ENCODE data around the gene WDFY3. TPM values are rescaled to one million over a fixed set of nuclear protein-coding genes. Genes with fewer than 3 reads are reported as not detected.
A peak's percentile ranks its signal among the peaks of the same experiment; 100 is the strongest.

WDFY3 gene, protein sequence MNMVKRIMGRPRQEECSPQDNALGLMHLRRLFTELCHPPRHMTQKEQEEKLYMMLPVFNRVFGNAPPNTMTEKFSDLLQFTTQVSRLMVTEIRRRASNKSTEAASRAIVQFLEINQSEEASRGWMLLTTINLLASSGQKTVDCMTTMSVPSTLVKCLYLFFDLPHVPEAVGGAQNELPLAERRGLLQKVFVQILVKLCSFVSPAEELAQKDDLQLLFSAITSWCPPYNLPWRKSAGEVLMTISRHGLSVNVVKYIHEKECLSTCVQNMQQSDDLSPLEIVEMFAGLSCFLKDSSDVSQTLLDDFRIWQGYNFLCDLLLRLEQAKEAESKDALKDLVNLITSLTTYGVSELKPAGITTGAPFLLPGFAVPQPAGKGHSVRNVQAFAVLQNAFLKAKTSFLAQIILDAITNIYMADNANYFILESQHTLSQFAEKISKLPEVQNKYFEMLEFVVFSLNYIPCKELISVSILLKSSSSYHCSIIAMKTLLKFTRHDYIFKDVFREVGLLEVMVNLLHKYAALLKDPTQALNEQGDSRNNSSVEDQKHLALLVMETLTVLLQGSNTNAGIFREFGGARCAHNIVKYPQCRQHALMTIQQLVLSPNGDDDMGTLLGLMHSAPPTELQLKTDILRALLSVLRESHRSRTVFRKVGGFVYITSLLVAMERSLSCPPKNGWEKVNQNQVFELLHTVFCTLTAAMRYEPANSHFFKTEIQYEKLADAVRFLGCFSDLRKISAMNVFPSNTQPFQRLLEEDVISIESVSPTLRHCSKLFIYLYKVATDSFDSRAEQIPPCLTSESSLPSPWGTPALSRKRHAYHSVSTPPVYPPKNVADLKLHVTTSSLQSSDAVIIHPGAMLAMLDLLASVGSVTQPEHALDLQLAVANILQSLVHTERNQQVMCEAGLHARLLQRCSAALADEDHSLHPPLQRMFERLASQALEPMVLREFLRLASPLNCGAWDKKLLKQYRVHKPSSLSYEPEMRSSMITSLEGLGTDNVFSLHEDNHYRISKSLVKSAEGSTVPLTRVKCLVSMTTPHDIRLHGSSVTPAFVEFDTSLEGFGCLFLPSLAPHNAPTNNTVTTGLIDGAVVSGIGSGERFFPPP (N-terminal part only)
- total RNA-seq (100 to 1,000 TPM in 5 of 9 donors, 10 to 100 TPM in 4; 70.2 to 284 (median 103) TPM), polyA plus RNA-seq (10 to 100 TPM in 2 of 3 donors, 1 to 10 TPM in 1; 9.5 to 28.4 (median 10.7) TPM)
- long read RNA-seq, donor 1, result 0 reads
- long read RNA-seq, donor 2, result 0 reads
- long read RNA-seq, donor 3, result 0 reads
- long read RNA-seq, donor 4, result 0 reads
- long read RNA-seq, donor 5, partial matches to known transcripts, result 9 of 14 reads
- long read RNA-seq, donor 5, other reads (novel, unspliced or antisense), result 5 of 14 reads
- long read RNA-seq, donor 6, partial matches to known transcripts, result 3 of 4 reads
- long read RNA-seq, donor 6, other reads (novel, unspliced or antisense), result 1 of 4 reads
- long read RNA-seq, donor 7, result 0 reads
- long read RNA-seq, donor 8, partial matches to known transcripts, result 0 of 2 reads
- long read RNA-seq, donor 8, other reads (novel, unspliced or antisense), result 0 of 2 reads
- long read RNA-seq, donor 9, result 0 reads
- long read RNA-seq, donor 10, result 0 reads

DNA sequence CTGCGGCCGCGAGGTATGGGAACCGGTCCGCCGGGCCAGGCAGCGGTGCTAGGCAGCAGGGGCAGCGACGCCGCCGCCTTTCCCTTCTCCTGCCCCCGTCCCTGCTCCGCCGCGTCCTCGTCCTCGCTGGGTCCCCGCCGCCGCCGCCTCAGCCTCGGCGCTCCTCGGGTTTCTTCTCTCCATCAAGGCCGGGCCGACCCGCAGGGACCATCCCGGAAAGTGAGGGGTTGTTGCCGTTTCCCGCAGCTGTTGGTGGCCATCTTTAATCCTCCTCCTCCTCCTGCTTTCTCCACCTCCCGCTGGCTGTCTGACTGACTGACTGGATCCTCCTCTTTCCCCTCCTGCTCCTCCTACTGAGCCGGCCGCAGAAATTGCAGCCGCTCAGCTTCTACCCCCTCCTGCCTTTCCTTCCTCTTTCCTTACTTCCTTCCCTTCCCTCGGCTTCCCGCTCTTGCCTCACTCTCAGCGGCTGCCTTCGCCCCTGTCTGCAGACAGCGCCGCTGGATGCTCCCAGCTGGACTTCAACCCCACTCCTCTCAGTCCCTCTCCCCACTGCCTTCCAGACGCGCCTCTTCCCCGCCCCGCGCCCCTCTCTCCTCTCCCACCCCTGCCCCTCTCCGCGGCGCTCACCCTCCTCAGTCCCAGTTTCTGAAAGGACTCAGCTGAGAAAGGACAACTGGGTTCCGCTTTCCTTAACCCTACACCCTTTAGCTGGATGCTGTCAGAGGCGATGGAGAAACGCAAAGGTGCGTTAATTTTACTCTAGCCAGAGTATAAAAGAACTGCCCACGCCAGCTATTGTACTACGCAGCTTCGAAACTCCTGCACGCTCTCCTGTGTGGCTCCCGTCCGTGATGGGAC, at the start of gene WDFY3:
WDFY3 (minus strand) TSS at position 309 of the 861 bp plus-strand sequence. CDS start 106,099 bp downstream, outside the sequence.
- peak in 1 of 2 donors; percentile 89 for TF ChIP-seq POLR2A (IDR thresholded peaks at IDR 0.05)
- TF ChIP-seq, protein P1, sequence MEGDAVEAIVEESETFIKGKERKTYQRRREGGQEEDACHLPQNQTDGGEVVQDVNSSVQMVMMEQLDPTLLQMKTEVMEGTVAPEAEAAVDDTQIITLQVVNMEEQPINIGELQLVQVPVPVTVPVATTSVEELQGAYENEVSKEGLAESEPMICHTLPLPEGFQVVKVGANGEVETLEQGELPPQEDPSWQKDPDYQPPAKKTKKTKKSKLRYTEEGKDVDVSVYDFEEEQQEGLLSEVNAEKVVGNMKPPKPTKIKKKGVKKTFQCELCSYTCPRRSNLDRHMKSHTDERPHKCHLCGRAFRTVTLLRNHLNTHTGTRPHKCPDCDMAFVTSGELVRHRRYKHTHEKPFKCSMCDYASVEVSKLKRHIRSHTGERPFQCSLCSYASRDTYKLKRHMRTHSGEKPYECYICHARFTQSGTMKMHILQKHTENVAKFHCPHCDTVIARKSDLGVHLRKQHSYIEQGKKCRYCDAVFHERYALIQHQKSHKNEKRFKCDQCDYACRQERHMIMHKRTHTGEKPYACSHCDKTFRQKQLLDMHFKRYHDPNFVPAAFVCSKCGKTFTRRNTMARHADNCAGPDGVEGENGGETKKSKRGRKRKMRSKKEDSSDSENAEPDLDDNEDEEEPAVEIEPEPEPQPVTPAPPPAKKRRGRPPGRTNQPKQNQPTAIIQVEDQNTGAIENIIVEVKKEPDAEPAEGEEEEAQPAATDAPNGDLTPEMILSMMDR (IDR thresholded peaks at IDR 0.05), result peak in 1 of 6 experiments; percentile 10
- no peaks in the 10 kb centered on the region for H3K36me3 ChIP-seq (replicated peaks in 1 of 2)
- intact Hi-C loops (cut with DNase I), result loop anchor here (5.0 to 10.0 kb wide), 2 partner anchors 92 to 219 kb away; no protein-coding TSS in a partner anchor
- 0 to 1% (median 1%) methylated on average over 34 to 57 of the region's 58 CpGs for WGBS, 4 donors
- H3K27me3 ChIP-seq, result no peaks in the 10 kb centered on the region
- peaks cover 0 to 37% of the 10 kb centered on the region in 2 donors for H3K4me1 ChIP-seq (replicated peaks in 1 of 2)
- H3K4me3 ChIP-seq, result peak within 1 kb of the TSS; percentile 53 to 93 (median 73)
- H3K27ac ChIP-seq, result peak within 1 kb of the TSS; percentile 78 to 93 (median 88)
- H3K9me3 ChIP-seq (replicated peaks in 1 of 3), result no peaks in the 10 kb centered on the region
- DNase-seq, result peak; percentile 86 to 95 (median 92)

DNA sequence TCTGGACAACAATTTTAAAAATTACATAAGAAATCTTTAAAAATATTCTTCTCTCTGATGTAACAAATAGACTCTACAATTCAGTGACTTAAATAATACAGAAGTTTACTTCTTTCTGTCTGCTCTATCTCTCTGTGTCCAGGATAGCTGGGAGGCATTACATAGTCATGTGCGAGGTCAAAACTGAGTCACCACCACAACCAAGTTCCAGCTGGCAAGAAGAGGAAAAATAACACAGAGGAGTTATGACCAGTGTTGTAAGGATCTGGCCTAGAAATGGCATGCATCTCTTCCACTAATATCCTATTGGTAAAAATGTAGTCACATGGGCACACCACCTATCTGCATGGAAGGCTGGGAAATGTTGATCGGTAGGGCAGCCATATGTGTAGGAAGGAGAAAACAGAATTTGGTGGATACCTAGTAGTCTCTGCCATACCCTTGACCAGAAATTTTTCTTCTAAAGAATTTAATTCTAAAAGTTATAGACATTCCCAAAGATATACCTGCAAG, 39.4 kb upstream of the WDFY3 start:
- Histone ChIP-seq H3K9me3 (replicated peaks in 1 of 3) (no peaks in the 10 kb centered on the region), H3K27ac (no peak overlapping the region), H3K4me1 (replicated peaks in 1 of 2) (peaks cover 0 to 4% of the 10 kb centered on the region in 2 donors), H3K4me3 (no peak overlapping the region), H3K27me3 (no peaks in the 10 kb centered on the region), H3K36me3 (replicated peaks in 1 of 2) (no peaks in the 10 kb centered on the region)
- intact Hi-C loops (cut with DNase I), result no loop called here
- 53 to 76% (median 67%) methylated on average over 2 of the region's 2 CpGs for WGBS, 4 donors
- TF ChIP-seq, protein P1 (IDR thresholded peaks at IDR 0.05), result no peak
- TF ChIP-seq POLR2A (IDR thresholded peaks at IDR 0.05), result no peak
- DNase-seq, result peak; percentile 41 to 76 (median 60)

DNA sequence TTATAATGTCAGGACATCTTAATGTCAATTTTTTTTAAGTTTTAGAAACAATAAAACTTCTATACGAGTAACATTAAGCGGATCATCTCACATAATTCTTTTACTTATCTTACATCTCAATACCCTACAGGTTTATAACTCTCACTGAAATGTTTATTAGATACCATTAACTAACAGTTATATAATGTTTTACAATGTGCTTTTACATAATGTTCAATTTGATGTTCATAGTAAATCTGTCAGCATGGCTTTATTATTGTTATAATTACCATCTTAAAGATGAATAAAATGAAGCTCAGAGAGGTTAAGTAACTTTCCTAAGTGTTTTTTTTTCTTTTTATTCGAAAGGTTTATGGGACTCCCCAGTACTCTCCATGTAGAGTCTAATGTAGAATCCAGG, 33.9 kb upstream of the WDFY3 start:
- Histone ChIP-seq H3K4me3 (no peak overlapping the region), H3K9me3 (replicated peaks in 1 of 3) (no peaks in the 10 kb centered on the region), H3K36me3 (replicated peaks in 1 of 2) (no peaks in the 10 kb centered on the region), H3K27me3 (no peaks in the 10 kb centered on the region), H3K27ac (no peak overlapping the region), H3K4me1 (replicated peaks in 1 of 2) (no peaks in the 10 kb centered on the region)
- no peak for TF ChIP-seq POLR2A (IDR thresholded peaks at IDR 0.05)
- TF ChIP-seq, protein P1 (IDR thresholded peaks at IDR 0.05), result no peak
- DNase-seq, result no peak
- intact Hi-C loops (cut with DNase I), result no loop called here
- 84 to 93% (median 87%) methylated on average over 3 of the region's 3 CpGs for WGBS, 4 donors
